BLaER1 treated with 17β-estradiol and CSF1 and Interleukin-3, amounts not matched to agents 10 nM and 100 nM (cell line): ENCODE results near the gene NOTCH1.

Experiments
- H3K27ac ChIP-seq, 11 experiments: shearing (Covaris generic); formaldehyde crosslinking; 2 replicates each; pipeline ENCODE4 v1.8.1; 2022
- H3K27me3 ChIP-seq, 11 experiments: shearing (Covaris generic); formaldehyde crosslinking; 2 replicates each; pipeline ENCODE4 v1.8.1; 2022
- H3K36me3 ChIP-seq, 11 experiments: shearing (Covaris generic); formaldehyde crosslinking; 2 replicates each; pipeline ENCODE4 v1.8.1; 2022
- H3K4me1 ChIP-seq, 10 experiments: shearing (Covaris generic); formaldehyde crosslinking; 2 replicates each; pipeline ENCODE4 v1.8.1; 2022
- H3K4me2 ChIP-seq, 11 experiments: shearing (Covaris generic); formaldehyde crosslinking; 2 replicates each; pipeline ENCODE4 v1.8.1; 2022
- H3K4me3 ChIP-seq, 10 experiments: shearing (Covaris generic); formaldehyde crosslinking; 2 replicates each; pipeline ENCODE4 v1.8.1; 2022
- H3K9ac ChIP-seq, 11 experiments: shearing (Covaris generic); formaldehyde crosslinking; 2 replicates each; pipeline ENCODE4 v1.8.1; 2022
- H3K9me3 ChIP-seq, 11 experiments: shearing (Covaris generic); formaldehyde crosslinking; replicated peaks in 1 of 11; 2 replicates each; pipeline ENCODE4 v1.8.1; 2022
- H4K20me1 ChIP-seq, 11 experiments: shearing (Covaris generic); formaldehyde crosslinking; 2 replicates each; pipeline ENCODE4 v1.8.1; 2022
- Cebpa-rat ChIP-seq, 11 experiments: shearing (Covaris generic); IDR thresholded peaks; 2 replicates each; pipeline ENCODE4 v1.8.1; 2022

Gene NOTCH1

DNA sequence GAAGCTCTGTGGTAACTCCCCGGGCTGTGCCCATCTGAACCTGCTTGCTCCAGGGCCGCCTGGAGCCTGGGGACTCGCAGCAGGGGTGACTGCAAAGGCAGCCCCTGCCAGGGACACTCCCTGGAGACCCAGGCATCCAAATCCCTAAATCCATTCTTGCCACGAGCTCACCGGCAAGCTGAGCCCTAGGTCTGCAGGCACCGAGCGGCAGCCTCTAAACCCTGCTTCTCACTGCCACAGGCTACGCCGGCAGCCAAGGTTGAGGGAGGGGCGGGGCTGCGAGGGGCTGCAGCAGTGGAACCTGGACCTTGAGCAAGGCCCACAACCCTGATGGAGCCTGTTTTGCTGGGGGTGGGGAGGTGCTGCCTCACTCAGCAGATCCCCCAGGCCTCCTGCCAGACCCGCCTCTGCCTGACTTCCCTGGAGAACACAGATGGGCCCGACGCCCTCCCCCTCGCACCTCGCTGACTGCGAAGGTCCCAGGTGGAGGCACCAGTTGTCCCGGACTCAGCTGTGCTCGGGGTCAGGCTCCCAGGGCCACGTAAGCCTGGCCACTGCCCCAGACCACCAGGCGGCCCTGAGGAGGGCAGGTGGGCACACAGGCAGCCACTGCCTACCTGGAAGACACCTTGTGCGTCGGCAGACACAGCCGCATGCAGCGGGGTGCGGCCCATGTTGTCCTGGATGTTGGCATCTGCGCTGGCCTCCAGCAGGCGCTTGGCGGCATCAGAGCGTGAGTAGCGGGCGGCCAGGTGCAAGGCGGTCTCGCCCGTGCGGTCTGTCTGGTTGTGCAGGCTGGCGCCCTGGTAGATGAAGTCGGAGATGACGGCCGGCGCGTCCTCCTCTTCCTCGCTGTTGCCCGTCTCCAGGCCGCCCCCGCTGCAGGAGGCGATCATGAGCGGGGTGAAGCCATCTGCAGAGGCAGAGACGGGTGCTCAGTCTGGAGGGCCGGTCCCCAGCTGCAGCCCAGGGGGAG lies 45.6 kb downstream of the NOTCH1 start:
- Histone ChIP-seq H3K9ac (no peak overlapping the region), H3K4me2 (no peak overlapping the region), H3K4me1 (no peaks in the 10 kb centered on the region), H3K9me3 (no peaks in the 10 kb centered on the region), H4K20me1 (peaks cover 0 to 94% (median 45%) of the 10 kb centered on the region in 11 experiments; a peak in 20 of 22 replicates), H3K27ac (no peak overlapping the region), H3K4me3 (no peak overlapping the region), H3K36me3 (peaks cover 91 to 99% (median 97%) of the 10 kb centered on the region in 11 experiments), H3K27me3 (no peaks in the 10 kb centered on the region)
- TF ChIP-seq Cebpa-rat (IDR thresholded peaks at IDR 0.05) = no peak

DNA sequence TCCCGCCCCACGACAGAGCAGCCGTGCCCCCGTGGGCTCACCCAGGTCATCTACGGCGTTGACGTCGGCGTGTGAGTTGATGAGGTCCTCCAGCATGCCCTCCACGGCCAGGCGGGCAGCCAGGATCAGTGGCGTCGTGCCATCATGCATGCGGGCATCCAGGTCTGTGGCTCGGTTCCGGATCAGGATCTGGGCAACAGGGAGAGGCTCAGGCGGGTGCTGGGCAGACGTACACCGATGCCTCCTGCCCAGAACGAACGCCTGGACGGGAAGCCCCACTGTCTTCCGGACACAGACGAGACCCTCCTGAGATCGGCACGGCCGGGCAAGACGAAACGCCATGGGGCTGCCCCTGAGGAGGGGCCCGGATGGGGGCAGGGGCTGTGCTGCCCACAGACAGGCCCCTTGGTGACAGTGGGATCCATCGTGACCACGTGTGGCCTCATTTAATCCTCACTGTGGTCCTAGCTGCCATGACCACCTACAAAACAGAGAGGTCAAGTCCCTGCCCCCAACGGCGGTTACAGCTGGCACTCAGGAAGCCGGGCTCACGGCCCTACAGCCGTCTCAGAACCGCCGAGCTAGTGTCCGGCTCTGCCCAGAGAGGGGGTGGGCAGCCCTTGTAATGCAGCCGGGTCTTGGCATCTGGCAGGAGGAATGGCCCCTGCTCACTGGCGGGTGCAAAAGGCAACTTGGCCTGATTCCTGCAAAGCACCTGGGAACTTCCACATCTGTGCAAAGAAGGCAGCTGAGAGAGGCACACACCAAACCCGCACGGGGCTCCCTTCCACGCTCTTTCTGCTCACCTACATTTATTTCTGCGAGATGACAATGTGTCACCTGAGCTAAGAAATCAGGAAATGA lies 46.5 kb downstream of the NOTCH1 start:
- no peaks in the 10 kb centered on the region for H3K27me3 ChIP-seq
- no peak overlapping the region for H3K27ac ChIP-seq
- H3K4me3 ChIP-seq = no peak overlapping the region
- no peak for TF ChIP-seq Cebpa-rat (IDR thresholded peaks at IDR 0.05)
- H3K36me3 ChIP-seq = peaks cover 82 to 98% (median 93%) of the 10 kb centered on the region in 11 experiments
- H3K9ac ChIP-seq = no peak overlapping the region
- peaks cover 0 to 9% (median 7%) of the 10 kb centered on the region in 10 experiments; a peak in 10 of 20 replicates for H3K4me1 ChIP-seq
- H4K20me1 ChIP-seq = peaks cover 0 to 94% (median 54%) of the 10 kb centered on the region in 11 experiments; a peak in 21 of 22 replicates
- no peaks in the 10 kb centered on the region for H3K9me3 ChIP-seq
- H3K4me2 ChIP-seq = no peak overlapping the region

DNA sequence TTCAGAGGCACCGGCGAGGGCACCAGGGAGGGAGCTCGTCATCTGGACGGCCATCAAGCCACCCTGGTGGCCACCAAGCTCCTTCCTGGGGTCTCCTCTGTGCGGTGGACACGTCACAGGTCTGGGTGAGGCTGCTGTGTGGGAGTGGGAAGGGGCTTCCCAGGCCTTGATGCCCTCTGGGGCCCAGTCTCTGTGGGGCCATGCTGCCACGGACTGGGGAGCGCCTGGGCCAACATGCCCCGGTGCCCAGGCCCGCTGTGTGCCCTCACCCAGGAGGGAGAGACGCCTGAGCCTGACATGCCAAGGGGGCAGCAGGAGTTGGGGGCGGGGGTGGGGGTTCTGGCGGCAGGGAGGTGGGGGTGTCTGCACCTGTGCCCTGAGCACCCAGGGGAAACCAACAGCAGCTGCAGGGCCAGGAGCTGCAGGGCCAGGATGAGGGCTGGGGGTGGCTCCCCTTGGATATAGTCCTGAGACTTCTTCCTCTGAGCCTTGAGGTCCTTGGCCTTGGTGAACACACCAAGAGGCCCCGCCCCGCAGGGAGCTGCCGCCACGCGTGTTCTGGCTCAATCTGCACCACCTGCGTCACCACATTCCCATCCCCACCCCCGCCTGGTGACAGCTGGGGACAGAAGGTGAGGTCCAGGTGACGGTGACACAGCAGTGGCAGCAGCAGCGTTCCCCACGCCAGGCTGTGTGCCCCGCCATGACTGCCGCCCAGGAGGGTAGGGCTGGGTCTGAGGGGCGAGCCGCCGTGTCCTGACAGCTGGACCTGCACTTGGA lies 47.7 kb downstream of the NOTCH1 start:
- Histone ChIP-seq H3K36me3 (peaks cover 70 to 93% (median 81%) of the 10 kb centered on the region in 11 experiments), H3K9me3 (no peaks in the 10 kb centered on the region)

DNA sequence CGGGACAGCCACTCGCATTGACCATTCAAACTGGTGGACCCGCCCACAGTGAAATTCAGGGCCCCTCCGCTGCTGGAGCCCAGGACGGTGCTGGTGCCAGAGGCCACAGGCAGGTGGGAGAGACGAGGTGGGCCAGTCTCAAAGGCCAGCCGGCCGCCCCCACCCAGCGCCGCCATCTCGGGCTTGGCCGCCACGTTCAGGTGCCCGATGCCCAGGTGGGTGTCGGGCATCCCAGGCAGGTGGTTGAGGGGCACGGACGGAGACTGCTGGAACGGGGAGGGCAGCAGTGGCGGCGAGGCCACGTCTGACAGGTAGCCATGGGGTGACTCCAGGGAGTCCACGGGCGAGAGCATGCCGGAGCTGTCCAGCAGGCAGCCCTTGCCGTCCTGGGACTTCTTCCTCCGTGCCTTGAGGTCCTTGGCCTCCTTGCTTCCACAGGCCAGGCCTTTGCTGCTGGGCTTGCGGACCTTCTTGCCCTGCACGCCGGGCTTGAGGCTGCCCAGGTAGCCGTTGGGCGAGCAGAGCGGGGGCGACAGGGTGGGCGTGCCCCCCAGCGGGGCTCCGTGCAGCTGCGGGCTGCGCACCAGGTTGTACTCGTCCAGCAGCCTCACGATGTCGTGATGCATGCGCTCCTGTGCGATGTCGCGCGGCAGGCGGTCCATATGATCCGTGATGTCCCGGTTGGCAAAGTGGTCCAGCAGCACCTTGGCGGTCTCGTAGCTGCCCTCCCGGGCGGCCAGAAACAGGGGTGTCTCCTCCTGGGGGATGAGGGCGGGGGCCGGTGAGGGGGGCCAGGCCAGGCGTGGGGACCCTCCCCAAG lies 48.8 kb downstream of the NOTCH1 start:
- Histone ChIP-seq H3K27ac (no peak overlapping the region), H3K4me3 (no peak overlapping the region), H3K36me3 (peaks cover 59 to 82% (median 70%) of the 10 kb centered on the region in 11 experiments), H4K20me1 (peaks cover 0 to 89% (median 60%) of the 10 kb centered on the region in 11 experiments; a peak in 21 of 22 replicates), H3K9me3 (no peaks in the 10 kb centered on the region), H3K27me3 (no peaks in the 10 kb centered on the region), H3K9ac (no peak overlapping the region), H3K4me1 (peaks cover 0 to 15% (median 8%) of the 10 kb centered on the region in 10 experiments; a peak in 10 of 20 replicates), H3K4me2 (no peak overlapping the region)
- TF ChIP-seq Cebpa-rat (IDR thresholded peaks at IDR 0.05) = no peak

More for the DNA sequence above, 47.7 kb downstream of the NOTCH1 start:
- Histone ChIP-seq H3K27ac (no peak overlapping the region), H3K9ac (no peak overlapping the region), H3K27me3 (no peaks in the 10 kb centered on the region), H3K4me1 (peaks cover 0 to 15% (median 8%) of the 10 kb centered on the region in 10 experiments; a peak in 10 of 20 replicates), H3K4me2 (no peak overlapping the region), H4K20me1 (peaks cover 0 to 94% (median 63%) of the 10 kb centered on the region in 11 experiments; a peak in 21 of 22 replicates), H3K4me3 (no peak overlapping the region)
- no peak for TF ChIP-seq Cebpa-rat (IDR thresholded peaks at IDR 0.05)

- Histone ChIP-seq H3K9ac (no peak overlapping the region), H3K9me3 (no peaks in the 10 kb centered on the region), H3K4me3 (no peak overlapping the region), H3K4me1 (peaks cover 0 to 15% (median 8%) of the 10 kb centered on the region in 10 experiments; a peak in 10 of 20 replicates), H3K27ac (no peak overlapping the region), H4K20me1 (peaks cover 0 to 80% (median 57%) of the 10 kb centered on the region in 11 experiments; a peak in 21 of 22 replicates), H3K36me3 (peaks cover 51 to 73% (median 62%) of the 10 kb centered on the region in 11 experiments), H3K27me3 (no peaks in the 10 kb centered on the region), H3K4me2 (no peak overlapping the region)
- TF ChIP-seq Cebpa-rat (IDR thresholded peaks at IDR 0.05) = no peak
Measured at GRCh38 chr9:136496181-136496580, 49.7 kb downstream of the NOTCH1 start.

- peaks cover 0 to 78% (median 54%) of the 10 kb centered on the region in 11 experiments; a peak in 21 of 22 replicates for H4K20me1 ChIP-seq
- no peak overlapping the region for H3K4me3 ChIP-seq
- no peak overlapping the region for H3K27ac ChIP-seq
- no peaks in the 10 kb centered on the region for H3K27me3 ChIP-seq
- no peaks in the 10 kb centered on the region for H3K9me3 ChIP-seq
- 0 out of 22 replicates have a peak overlapping the region, but pooled peaks of 2 of the 11 experiments have one; percentile 23 to 28 for H3K9ac ChIP-seq
- TF ChIP-seq Cebpa-rat (IDR thresholded peaks at IDR 0.05) = no peak
- peak overlapping the region in 2 of 11 experiments; percentile 29 to 40; a peak in 2 of 22 replicates for H3K4me2 ChIP-seq
- H3K36me3 ChIP-seq = peaks cover 43 to 65% (median 53%) of the 10 kb centered on the region in 11 experiments
- H3K4me1 ChIP-seq = peaks cover 0 to 15% (median 8%) of the 10 kb centered on the region in 10 experiments; a peak in 10 of 20 replicates
Measured at GRCh38 chr9:136495238-136495800, 50.5 kb downstream of the NOTCH1 start.

DNA sequence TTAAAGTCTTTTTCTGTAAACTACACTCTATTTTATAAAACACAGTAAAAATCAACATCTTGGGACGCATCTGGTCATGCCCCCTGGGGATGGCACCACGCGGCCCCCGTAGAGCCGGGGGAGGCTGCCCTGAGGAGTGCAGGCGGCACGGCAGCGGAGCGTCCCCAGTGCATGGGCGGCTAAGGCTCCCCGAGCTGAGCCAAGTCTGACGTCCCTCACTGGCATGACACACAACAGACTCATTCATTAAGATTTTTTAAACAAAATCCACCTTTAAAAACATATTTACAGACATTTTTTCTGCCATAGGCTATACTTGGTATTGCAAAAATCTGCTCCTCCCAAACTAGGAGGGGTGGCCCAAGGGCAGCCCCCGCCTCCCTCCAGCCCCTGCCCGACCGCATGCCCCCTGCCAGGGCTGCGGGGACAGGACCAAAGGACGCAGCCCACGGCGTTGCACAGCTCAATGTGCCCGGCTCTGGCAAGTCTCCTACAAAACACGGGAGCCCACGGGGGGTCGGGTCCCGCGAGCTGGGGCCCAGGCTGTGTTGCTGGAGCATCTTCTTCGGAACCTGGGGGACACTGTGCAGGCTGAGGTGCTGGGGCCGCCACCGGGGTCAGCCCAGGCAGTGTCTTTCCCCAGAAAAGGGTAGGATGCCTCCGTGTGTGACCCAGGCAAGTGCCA lies 51.2 kb downstream of the NOTCH1 start:
- Histone ChIP-seq H3K9me3 (no peaks in the 10 kb centered on the region), H3K4me1 (peaks cover 0 to 15% (median 8%) of the 10 kb centered on the region in 10 experiments; a peak in 10 of 20 replicates), H3K36me3 (peaks cover 36 to 58% (median 47%) of the 10 kb centered on the region in 11 experiments), H4K20me1 (peaks cover 0 to 74% (median 48%) of the 10 kb centered on the region in 11 experiments; a peak in 21 of 22 replicates), H3K9ac (peak overlapping the region in 4 of 11 experiments; percentile 16 to 50 (median 35); a peak in 5 of 22 replicates), H3K4me2 (peak overlapping the region in 5 of 11 experiments; percentile 3 to 51 (median 40); a peak in 8 of 22 replicates), H3K27me3 (no peaks in the 10 kb centered on the region), H3K27ac (no peak overlapping the region), H3K4me3 (no peak overlapping the region)
- no peak for TF ChIP-seq Cebpa-rat (IDR thresholded peaks at IDR 0.05)
